Measurements from ENCODE around the gene SYPL1. TPM values are rescaled to one million over a fixed set of nuclear protein-coding genes. Genes with fewer than 3 reads are reported as not detected.
A peak's percentile ranks its signal among the peaks of the same experiment; 100 is the strongest.

Gene SYPL1
- total RNA-seq: 36.9 and 39.5 TPM in 2 replicates

DNA sequence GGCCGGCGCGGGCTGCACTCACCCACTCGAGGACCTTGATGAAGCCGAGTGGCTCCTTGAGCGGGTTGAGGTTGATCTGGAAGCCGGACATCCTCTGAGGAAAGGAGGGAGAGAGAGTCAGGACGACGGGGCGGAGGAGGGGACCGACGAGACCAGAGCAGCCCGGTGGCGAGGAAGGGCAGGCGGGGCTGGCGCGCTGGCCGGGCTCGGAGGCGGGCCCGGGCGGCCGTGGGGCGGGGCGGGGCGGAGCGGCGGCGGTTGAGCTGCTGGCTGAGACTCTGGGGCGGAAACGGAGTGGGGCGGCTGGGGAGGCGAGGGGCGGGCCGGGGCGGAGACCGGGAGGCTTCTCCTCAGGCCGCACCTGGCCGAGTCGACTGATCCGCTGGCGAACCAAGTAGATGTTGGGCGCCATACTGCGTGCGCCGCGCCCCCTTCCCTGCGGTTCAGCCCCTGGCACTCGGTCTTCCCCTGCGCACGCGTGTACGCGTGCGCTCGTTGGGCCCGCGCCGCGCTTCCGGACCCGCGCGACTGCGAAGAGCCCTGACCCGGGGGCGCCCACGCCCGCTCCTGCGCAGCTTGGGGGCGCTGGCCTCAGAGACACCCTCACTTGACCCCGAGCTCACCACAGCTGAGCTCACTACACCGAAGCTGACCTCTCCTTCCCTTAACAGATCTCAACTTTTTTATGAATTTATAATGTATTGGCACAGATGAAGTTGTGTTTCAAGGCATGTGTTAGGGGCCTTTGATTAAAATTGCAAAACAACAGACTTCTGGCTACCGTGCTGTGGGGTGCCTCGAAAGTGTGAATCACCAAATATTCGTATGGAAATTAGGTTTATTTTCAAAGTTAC is at the start of gene SYPL1:
TSS of gene SYPL1 (minus strand) at position 195 of the 854 bp plus-strand sequence. CDS start at position 91, 104 bp downstream.
- H3K27ac ChIP-seq (ENCODE audit: low read depth, low read length): peak within 1 kb of the TSS; percentile 78
- H3K4me1 ChIP-seq (ENCODE audit: insufficient read depth, low read length): peaks cover 13% of the 10 kb centered on the region
- peak; percentile 98 for DNase-seq (ENCODE audit: insufficient read length, low spot score, missing footprints)
- peak within 1 kb of the TSS; percentile 88 for H3K4me2 ChIP-seq (ENCODE audit: insufficient read depth, low read length)
- no peaks in the 10 kb centered on the region for H3K9me3 ChIP-seq (ENCODE audit: low read depth, low read length)
- peaks cover 5% of the 10 kb centered on the region for H4K20me1 ChIP-seq (ENCODE audit: insufficient read depth, low read length)
- H3K4me3 ChIP-seq (ENCODE audit: insufficient read depth, low read length): peak within 1 kb of the TSS; percentile 89
- H3K27me3 ChIP-seq (ENCODE audit: insufficient read depth, low read length): no peaks in the 10 kb centered on the region
- TF ChIP-seq, protein P1, sequence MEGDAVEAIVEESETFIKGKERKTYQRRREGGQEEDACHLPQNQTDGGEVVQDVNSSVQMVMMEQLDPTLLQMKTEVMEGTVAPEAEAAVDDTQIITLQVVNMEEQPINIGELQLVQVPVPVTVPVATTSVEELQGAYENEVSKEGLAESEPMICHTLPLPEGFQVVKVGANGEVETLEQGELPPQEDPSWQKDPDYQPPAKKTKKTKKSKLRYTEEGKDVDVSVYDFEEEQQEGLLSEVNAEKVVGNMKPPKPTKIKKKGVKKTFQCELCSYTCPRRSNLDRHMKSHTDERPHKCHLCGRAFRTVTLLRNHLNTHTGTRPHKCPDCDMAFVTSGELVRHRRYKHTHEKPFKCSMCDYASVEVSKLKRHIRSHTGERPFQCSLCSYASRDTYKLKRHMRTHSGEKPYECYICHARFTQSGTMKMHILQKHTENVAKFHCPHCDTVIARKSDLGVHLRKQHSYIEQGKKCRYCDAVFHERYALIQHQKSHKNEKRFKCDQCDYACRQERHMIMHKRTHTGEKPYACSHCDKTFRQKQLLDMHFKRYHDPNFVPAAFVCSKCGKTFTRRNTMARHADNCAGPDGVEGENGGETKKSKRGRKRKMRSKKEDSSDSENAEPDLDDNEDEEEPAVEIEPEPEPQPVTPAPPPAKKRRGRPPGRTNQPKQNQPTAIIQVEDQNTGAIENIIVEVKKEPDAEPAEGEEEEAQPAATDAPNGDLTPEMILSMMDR (IDR thresholded peaks at IDR 0.05; ENCODE audit: extremely low read depth, low read depth, low read length): no peak
- peaks cover 44% of the 10 kb centered on the region for H3K79me2 ChIP-seq (ENCODE audit: insufficient read depth, low read length)
- no peaks in the 10 kb centered on the region for H3K36me3 ChIP-seq (ENCODE audit: insufficient read depth, low read length)
- peak within 1 kb of the TSS; percentile 89 for H2AFZ ChIP-seq (ENCODE audit: low read length)

- Histone ChIP-seq H3K79me2 (ENCODE audit: insufficient read depth, low read length) (no peaks in the 10 kb centered on the region), H4K20me1 (ENCODE audit: insufficient read depth, low read length) (peaks cover 2% of the 10 kb centered on the region), H2AFZ (ENCODE audit: low read length) (no peak overlapping the region)
These were observed 42.9 kb upstream of the SYPL1 start for GRCh38 chr7:106155027-106155426.

DNA sequence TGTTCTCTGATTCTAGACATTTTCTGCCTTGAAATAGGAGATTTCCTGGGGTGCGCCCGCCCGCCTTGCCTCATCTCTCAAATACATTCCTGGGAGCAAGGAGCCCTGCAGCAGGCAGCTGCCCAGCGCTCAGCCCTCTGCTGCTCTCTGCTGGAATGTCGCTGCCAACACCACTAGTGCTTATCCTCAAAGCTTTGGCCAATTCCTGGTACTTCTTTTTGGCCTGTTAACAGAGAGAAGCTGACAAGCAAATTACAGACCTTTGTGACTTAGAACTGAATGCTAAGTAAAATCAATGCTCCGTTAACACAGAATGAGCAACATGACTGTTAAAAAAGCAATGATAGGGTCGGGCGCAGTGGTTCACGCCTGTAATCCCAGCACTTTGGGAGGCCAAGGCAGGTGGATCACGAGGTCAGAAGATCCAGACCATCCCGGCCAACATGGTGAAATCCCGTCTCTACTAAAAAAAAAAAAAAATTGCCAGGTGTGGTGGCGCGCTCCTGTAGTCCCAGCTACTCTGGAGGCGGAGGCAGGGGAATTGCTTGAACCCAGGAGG is 41.9 kb upstream of the SYPL1 start:
- Histone ChIP-seq H3K79me2 (ENCODE audit: insufficient read depth, low read length) (no peaks in the 10 kb centered on the region), H3K36me3 (ENCODE audit: insufficient read depth, low read length) (no peaks in the 10 kb centered on the region), H3K9me3 (ENCODE audit: low read depth, low read length) (no peaks in the 10 kb centered on the region), H3K4me2 (ENCODE audit: insufficient read depth, low read length) (peak overlapping the region; percentile 75), H3K27me3 (ENCODE audit: insufficient read depth, low read length) (peaks cover 34% of the 10 kb centered on the region), H3K27ac (ENCODE audit: low read depth, low read length) (no peak overlapping the region), H3K4me1 (ENCODE audit: insufficient read depth, low read length) (peaks cover 7% of the 10 kb centered on the region), H4K20me1 (ENCODE audit: insufficient read depth, low read length) (peaks cover 2% of the 10 kb centered on the region), H2AFZ (ENCODE audit: low read length) (peak overlapping the region; percentile 91), H3K4me3 (ENCODE audit: insufficient read depth, low read length) (peak overlapping the region; percentile 29)
- TF ChIP-seq, protein P1 (IDR thresholded peaks at IDR 0.05; ENCODE audit: extremely low read depth, low read depth, low read length): peak; percentile 95
- DNase-seq (ENCODE audit: insufficient read length, low spot score, missing footprints): peak; percentile 93

More at GRCh38 chr7:106155027-106155426, 42.9 kb upstream of the SYPL1 start:
- no peak for DNase-seq (ENCODE audit: insufficient read length, low spot score, missing footprints)
- no peak overlapping the region for H3K4me3 ChIP-seq (ENCODE audit: insufficient read depth, low read length)
- TF ChIP-seq, protein P1 (IDR thresholded peaks at IDR 0.05; ENCODE audit: extremely low read depth, low read depth, low read length): no peak
- no peaks in the 10 kb centered on the region for H3K9me3 ChIP-seq (ENCODE audit: low read depth, low read length)
- H3K4me2 ChIP-seq (ENCODE audit: insufficient read depth, low read length): no peak overlapping the region
- peaks cover 7% of the 10 kb centered on the region for H3K4me1 ChIP-seq (ENCODE audit: insufficient read depth, low read length)
- no peak overlapping the region for H3K27ac ChIP-seq (ENCODE audit: low read depth, low read length)
- peaks cover 41% of the 10 kb centered on the region for H3K27me3 ChIP-seq (ENCODE audit: insufficient read depth, low read length)
- no peaks in the 10 kb centered on the region for H3K36me3 ChIP-seq (ENCODE audit: insufficient read depth, low read length)

DNA sequence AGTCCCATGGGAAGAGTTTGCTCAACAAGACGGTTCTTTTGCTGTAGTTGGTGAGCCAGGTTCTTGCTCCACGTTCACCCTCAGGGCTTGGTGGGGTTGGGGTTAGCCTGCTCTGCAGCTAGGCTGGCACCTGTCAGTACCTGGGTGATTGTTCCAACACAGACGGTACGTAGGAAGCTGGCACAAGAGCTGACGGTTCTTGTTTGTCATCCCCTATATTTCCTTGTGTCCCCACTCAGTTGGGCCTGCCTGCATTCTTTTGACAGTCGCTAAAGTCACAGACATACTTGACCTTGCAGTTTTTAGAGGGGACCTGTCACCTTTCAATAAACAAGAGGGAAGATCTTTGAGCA is 40.2 kb upstream of the SYPL1 start:
- TF ChIP-seq, protein P1 (IDR thresholded peaks at IDR 0.05; ENCODE audit: extremely low read depth, low read depth, low read length): no peak
- H3K4me2 ChIP-seq (ENCODE audit: insufficient read depth, low read length): no peak overlapping the region
- no peaks in the 10 kb centered on the region for H3K36me3 ChIP-seq (ENCODE audit: insufficient read depth, low read length)
- no peaks in the 10 kb centered on the region for H3K79me2 ChIP-seq (ENCODE audit: insufficient read depth, low read length)
- H3K9me3 ChIP-seq (ENCODE audit: low read depth, low read length): no peaks in the 10 kb centered on the region
- H3K27ac ChIP-seq (ENCODE audit: low read depth, low read length): no peak overlapping the region
- DNase-seq (ENCODE audit: insufficient read length, low spot score, missing footprints): no peak
- peaks cover 7% of the 10 kb centered on the region for H3K4me1 ChIP-seq (ENCODE audit: insufficient read depth, low read length)
- peaks cover 27% of the 10 kb centered on the region for H3K27me3 ChIP-seq (ENCODE audit: insufficient read depth, low read length)
- H2AFZ ChIP-seq (ENCODE audit: low read length): no peak overlapping the region
- peaks cover 2% of the 10 kb centered on the region for H4K20me1 ChIP-seq (ENCODE audit: insufficient read depth, low read length)
- H3K4me3 ChIP-seq (ENCODE audit: insufficient read depth, low read length): no peak overlapping the region
